Renal pelvis (tissue), 4 donors: Measurements from ENCODE around the gene TNFRSF8. TPM values are rescaled to one million over a fixed set of nuclear protein-coding genes. Genes with fewer than 3 reads are reported as not detected.

ENCODE experiments used
- DNase-seq: peaks from one replicate; pipeline ENCODE4 v3.0.0-alpha.2; 2013
- polyA plus RNA-seq, 3 donors: library from polyadenylated mRNA; unstranded; fragments of 120-200 nt; gene quantifications; one replicate each; pipeline ENCODE4 v1.2.1, GENCODE V29; 2013; ENCODE audit not compliant: insufficient read length in 3 of 3

Gene TNFRSF8
- polyA plus RNA-seq, 3 donors, result 0.54 to 0.62 (median 0.58) TPM

GRCh38 chr1:12157366-12158231 is 94.5 kb downstream of the TNFRSF8 start:
- DNase-seq, result no peak

- no peak for DNase-seq
Measured at GRCh38 chr1:12158357-12159092, 95.4 kb downstream of the TNFRSF8 start.

GRCh38 chr1:12159816-12160215 is 96.7 kb downstream of the TNFRSF8 start:
- DNase-seq, result no peak

GRCh38 chr1:12161324-12161661 is 98.2 kb downstream of the TNFRSF8 start:
- DNase-seq, result no peak

GRCh38 chr1:12161662-12162458 is 98.8 kb downstream of the TNFRSF8 start:
- no peak for DNase-seq

GRCh38 chr1:12162459-12163137 is 99.5 kb downstream of the TNFRSF8 start:
- no peak for DNase-seq

- no peak for DNase-seq
Measured at GRCh38 chr1:12163210-12163609, 100.1 kb downstream of the TNFRSF8 start.

- no peak for DNase-seq
Measured at GRCh38 chr1:12164210-12164609, 101.1 kb downstream of the TNFRSF8 start.

- DNase-seq, result no peak
Measured at GRCh38 chr1:12165342-12165741, 102.2 kb downstream of the TNFRSF8 start.

GRCh38 chr1:12166834-12167492 is 103.9 kb downstream of the TNFRSF8 start, which contains the start of gene TNFRSF1B:
TNFRSF1B (plus strand) TSS chr1:12166991; CDS start chr1:12167092, 101 bp downstream.
- no peak for DNase-seq

GRCh38 chr1:12167493-12168429 is 104.7 kb downstream of the TNFRSF8 start:
- no peak for DNase-seq

GRCh38 chr1:12168451-12169160 is 105.5 kb downstream of the TNFRSF8 start:
- no peak for DNase-seq

- DNase-seq, result no peak
Measured at GRCh38 chr1:12169442-12170135, 106.5 kb downstream of the TNFRSF8 start.

GRCh38 chr1:12170263-12170671 is 107.2 kb downstream of the TNFRSF8 start:
- no peak for DNase-seq

GRCh38 chr1:12171206-12172041 is 108.3 kb downstream of the TNFRSF8 start:
- DNase-seq, result no peak

GRCh38 chr1:12172042-12172851 is 109.1 kb downstream of the TNFRSF8 start:
- DNase-seq, result no peak

- no peak for DNase-seq
Measured at GRCh38 chr1:12173041-12173509, 110.0 kb downstream of the TNFRSF8 start.
